CD14-positive monocyte (primary cell): ENCODE data around the gene MAP2K6. TPM values are rescaled to one million over a fixed set of nuclear protein-coding genes. Genes with fewer than 3 reads are reported as not detected.

Source experiments
- DNase-seq, 3 donors: peaks; one replicate each; pipeline ENCODE4 v3.0.0-alpha.2; 2011 to 2022
- H2AFZ ChIP-seq: 2 replicates; pipeline ENCODE4 v1.6.0; 2012; ENCODE audit warnings: mild to moderate bottlenecking, low read depth, low read length, inconsistent platforms; ENCODE audit not compliant: insufficient read depth, poor library complexity, severe bottlenecking
- H3K27ac ChIP-seq, 2 donors: 1 replicate in 1 of 2; 2 replicates in 1 of 2; pipeline ENCODE4 v1.5.1; 2012 to 2013; ENCODE audit warnings: low read length in 2 of 2, control low read depth in 1 of 2, inconsistent platforms in 1 of 2, low read depth in 1 of 2, mild to moderate bottlenecking in 1 of 2
- H3K27me3 ChIP-seq, 2 donors: one replicate each; pipeline versions ENCODE4 v1.6.0 to v1.6.1; 2011 to 2013; ENCODE audit warnings: low read length in 2 of 2; ENCODE audit not compliant: control insufficient read depth in 2 of 2, insufficient read depth in 2 of 2
- H3K36me3 ChIP-seq, 2 donors: replicated peaks in 1 of 2; 1 replicate in 1 of 2; 2 replicates in 1 of 2; pipeline versions ENCODE4 v1.5.1 to v1.6.1; 2012 to 2013; ENCODE audit warnings: low read length in 2 of 2, control low read depth in 1 of 2, inconsistent platforms in 1 of 2, mild to moderate bottlenecking in 1 of 2; ENCODE audit not compliant: insufficient read depth in 2 of 2, control insufficient read depth in 1 of 2
- H3K4me1 ChIP-seq, 2 donors: 1 replicate in 1 of 2; 2 replicates in 1 of 2; pipeline versions ENCODE4 v1.5.1 to v1.6.1; 2012 to 2013; ENCODE audit warnings: low read length in 2 of 2, control low read depth in 1 of 2, inconsistent platforms in 1 of 2, mild to moderate bottlenecking in 1 of 2, moderate library complexity in 1 of 2; ENCODE audit not compliant: insufficient read depth in 2 of 2, control insufficient read depth in 1 of 2
- H3K4me2 ChIP-seq: replicated peaks from 2 replicates; pipeline ENCODE3; 2012; ENCODE audit warnings: low read length, moderate library complexity, mild to moderate bottlenecking; ENCODE audit not compliant: poor library complexity, severe bottlenecking; ENCODE audit errors: extremely low read depth
- H3K4me3 ChIP-seq, 3 experiments: fragments of 200-600 bp in 1 of 3; sonication (generic) in 1 of 3; replicated peaks in 1 of 3; 1 replicate in 2 of 3; 2 replicates in 1 of 3; pipeline ENCODE4 v1.5.1; 2011 to 2013; ENCODE audit warnings: low read length in 3 of 3, mild to moderate bottlenecking in 3 of 3, control low read depth in 2 of 3, low read depth in 2 of 3, inconsistent platforms in 1 of 3, moderate library complexity in 1 of 3
- H3K79me2 ChIP-seq: 2 replicates; pipeline ENCODE4 v1.6.0; 2012; ENCODE audit warnings: mild to moderate bottlenecking, control low read depth, inconsistent platforms, low read length, moderate library complexity; ENCODE audit not compliant: insufficient read depth
- H3K9ac ChIP-seq: 2 replicates; pipeline ENCODE4 v1.6.0; 2017; ENCODE audit warnings: low read length, mild to moderate bottlenecking; ENCODE audit not compliant: insufficient read depth, poor library complexity, severe bottlenecking
- H3K9me3 ChIP-seq, 2 donors: replicated peaks in 1 of 2; 1 replicate in 1 of 2; 2 replicates in 1 of 2; pipeline versions ENCODE4 v1.5.1 to v1.6.1; 2012 to 2013; ENCODE audit warnings: low read length in 2 of 2, control low read depth in 1 of 2; ENCODE audit not compliant: control insufficient read depth in 1 of 2, insufficient read depth in 1 of 2
- H4K20me1 ChIP-seq: 2 replicates; pipeline ENCODE4 v1.6.0; 2012; ENCODE audit warnings: mild to moderate bottlenecking, low read length, control low read depth, moderate library complexity; ENCODE audit not compliant: insufficient read depth
- H3K27ac Mint-ChIP-seq, 7 donors: one replicate each; pipeline ENCODE4 v1.8.0; 2020; ENCODE audit warnings: mild to moderate bottlenecking in 7 of 7, mixed read lengths in 7 of 7, moderate library complexity in 6 of 7, inconsistent platforms in 2 of 7
- H3K27me3 Mint-ChIP-seq, 3 donors: one replicate each; pipeline ENCODE4 v1.8.0; 2021 to 2022; ENCODE audit warnings: low read depth in 3 of 3, mild to moderate bottlenecking in 3 of 3, mixed read lengths in 3 of 3, moderate library complexity in 3 of 3, inconsistent platforms in 1 of 3
- H3K36me3 Mint-ChIP-seq, 2 donors: one replicate each; pipeline ENCODE4 v1.8.0; 2020; ENCODE audit warnings: mixed read lengths in 2 of 2, inconsistent platforms in 1 of 2, mild to moderate bottlenecking in 1 of 2
- H3K4me1 Mint-ChIP-seq: one replicate; pipeline ENCODE4 v1.8.0; 2020; ENCODE audit warnings: mild to moderate bottlenecking, mixed read lengths
- H3K4me3 Mint-ChIP-seq, 2 donors: one replicate each; pipeline ENCODE4 v1.8.0; 2020; ENCODE audit warnings: mild to moderate bottlenecking in 2 of 2, mixed read lengths in 2 of 2, moderate library complexity in 1 of 2
- H3K9me3 Mint-ChIP-seq, 7 donors: one replicate each; pipeline ENCODE4 v1.8.0; 2020 to 2022; ENCODE audit warnings: mixed read lengths in 7 of 7, mild to moderate bottlenecking in 6 of 7, moderate library complexity in 6 of 7, inconsistent platforms in 2 of 7
- WGBS: methylation state at CpG from one replicate; pipeline ENCODE4 v1.1.5; 2013; ENCODE audit warnings: missing lambda C conversion rate; ENCODE audit not compliant: insufficient coverage; 5-methylcytosine and 5-hydroxymethylcytosine counted together
- intact Hi-C, 2 donors: fragments of 100-400 bp; cut with micrococcal nuclease; formaldehyde crosslinking; loops; one replicate each; pipeline versions ENCODE4 v1.15.0 to v1.15.1; 2023
- polyA plus RNA-seq, 3 donors: library from polyadenylated mRNA; depleted of rRNA in 1 of 3; unstranded in 2 of 3; stranded (reverse) in 1 of 3; fragments of 300-500 nt in 2 of 3; fragments of >200 nt in 1 of 3; fragmentation: Illumina TruSeq in 2 of 3; gene quantifications; 1 replicate in 2 of 3; 2 replicates in 1 of 3; pipeline ENCODE4 v1.2.3, GENCODE V29; 2012 to 2021
- TF ChIP-seq, protein P1 (sequence below): fragments of 200-600 bp; IDR thresholded peaks from one replicate; pipeline ENCODE4 v1.8.0; 2022; ENCODE audit warnings: antibody characterized with exemption, mild to moderate bottlenecking

Gene MAP2K6
- polyA plus RNA-seq, 3 donors, result 13.5 to 28.9 (median 18.5) TPM

DNA sequence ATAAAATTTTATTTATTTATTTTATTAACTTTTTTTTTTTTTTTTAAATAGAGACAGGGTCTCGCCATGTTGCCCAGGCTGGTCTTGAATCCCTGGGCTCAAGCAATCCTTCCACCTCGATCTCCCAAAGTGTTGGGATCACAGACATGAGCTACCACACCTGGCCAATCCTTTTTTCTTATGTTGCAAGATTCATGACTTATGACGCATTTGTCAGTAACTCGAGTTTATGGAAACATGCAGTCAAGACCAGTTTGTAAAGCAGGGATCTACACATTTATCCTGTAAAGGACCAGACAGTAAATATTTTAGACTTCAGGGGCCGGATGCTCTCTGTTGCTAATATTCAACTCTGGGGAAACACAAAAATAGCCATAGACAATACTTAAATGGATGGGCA, 9.4 kb upstream of the MAP2K6 start:
- Histone ChIP-seq H3K9ac (no peak overlapping the region), H3K9me3 (peaks cover 0 to under 1% of the 10 kb centered on the region in 2 donors), H3K4me3 (no peak overlapping the region), H3K36me3 (no peaks in the 10 kb centered on the region), H4K20me1 (no peaks in the 10 kb centered on the region), H3K4me2 (no peak overlapping the region), H2AFZ (no peak overlapping the region), H3K27ac (no peak overlapping the region), H3K27me3 (peaks cover 0 to 2% of the 10 kb centered on the region in 2 donors), H3K4me1 (peaks cover 0 to 5% of the 10 kb centered on the region in 2 donors), H3K79me2 (no peaks in the 10 kb centered on the region)
- H3K27me3 Mint-ChIP-seq, result peaks cover 3 to 7% (median 5%) of the 10 kb centered on the region in 3 donors
- H3K27ac Mint-ChIP-seq, result no peak overlapping the region
- no peaks in the 10 kb centered on the region for H3K36me3 Mint-ChIP-seq
- WGBS, result 100% methylated on average over 3 of the region's 5 CpGs
- intact Hi-C loops, result no loop called here
- peaks cover 4% of the 10 kb centered on the region for H3K4me1 Mint-ChIP-seq
- H3K4me3 Mint-ChIP-seq, result no peak overlapping the region
- TF ChIP-seq, protein P1, sequence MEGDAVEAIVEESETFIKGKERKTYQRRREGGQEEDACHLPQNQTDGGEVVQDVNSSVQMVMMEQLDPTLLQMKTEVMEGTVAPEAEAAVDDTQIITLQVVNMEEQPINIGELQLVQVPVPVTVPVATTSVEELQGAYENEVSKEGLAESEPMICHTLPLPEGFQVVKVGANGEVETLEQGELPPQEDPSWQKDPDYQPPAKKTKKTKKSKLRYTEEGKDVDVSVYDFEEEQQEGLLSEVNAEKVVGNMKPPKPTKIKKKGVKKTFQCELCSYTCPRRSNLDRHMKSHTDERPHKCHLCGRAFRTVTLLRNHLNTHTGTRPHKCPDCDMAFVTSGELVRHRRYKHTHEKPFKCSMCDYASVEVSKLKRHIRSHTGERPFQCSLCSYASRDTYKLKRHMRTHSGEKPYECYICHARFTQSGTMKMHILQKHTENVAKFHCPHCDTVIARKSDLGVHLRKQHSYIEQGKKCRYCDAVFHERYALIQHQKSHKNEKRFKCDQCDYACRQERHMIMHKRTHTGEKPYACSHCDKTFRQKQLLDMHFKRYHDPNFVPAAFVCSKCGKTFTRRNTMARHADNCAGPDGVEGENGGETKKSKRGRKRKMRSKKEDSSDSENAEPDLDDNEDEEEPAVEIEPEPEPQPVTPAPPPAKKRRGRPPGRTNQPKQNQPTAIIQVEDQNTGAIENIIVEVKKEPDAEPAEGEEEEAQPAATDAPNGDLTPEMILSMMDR, result no peak
- peaks cover 0 to 3% (median 2%) of the 10 kb centered on the region in 7 donors for H3K9me3 Mint-ChIP-seq
- DNase-seq, result no peak

DNA sequence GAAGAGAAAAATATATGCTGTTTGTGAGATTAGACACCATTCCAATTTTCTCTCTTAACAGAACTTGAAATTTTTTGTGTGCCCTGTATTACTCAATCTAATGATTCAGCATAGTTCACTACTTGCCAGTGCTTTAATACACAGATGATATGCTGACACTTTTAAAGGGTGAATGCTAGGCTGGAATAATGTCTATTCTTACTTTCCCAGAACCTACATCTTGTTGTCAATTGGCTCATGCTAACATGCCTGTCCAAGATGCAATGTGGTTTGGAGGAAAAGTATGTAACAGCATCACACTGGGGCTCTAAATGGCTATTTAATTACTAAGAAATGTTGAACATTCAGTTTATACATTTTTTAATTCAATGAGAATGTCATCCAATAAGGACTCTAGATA, 7.6 kb upstream of the MAP2K6 start:
- Histone ChIP-seq H3K4me3 (no peak overlapping the region), H3K27ac (no peak overlapping the region), H3K27me3 (peaks cover 0 to 2% of the 10 kb centered on the region in 2 donors), H2AFZ (no peak overlapping the region), H3K79me2 (no peaks in the 10 kb centered on the region), H3K9me3 (peaks cover 0 to 4% of the 10 kb centered on the region in 2 donors), H3K4me2 (no peak overlapping the region), H3K9ac (no peak overlapping the region), H3K4me1 (peaks cover 0 to 5% of the 10 kb centered on the region in 2 donors), H3K36me3 (no peaks in the 10 kb centered on the region), H4K20me1 (no peaks in the 10 kb centered on the region)
- no peak overlapping the region for H3K27ac Mint-ChIP-seq
- H3K36me3 Mint-ChIP-seq, result no peaks in the 10 kb centered on the region
- TF ChIP-seq, protein P1, result no peak
- H3K27me3 Mint-ChIP-seq, result peaks cover 0 to 4% (median 2%) of the 10 kb centered on the region in 3 donors
- H3K4me1 Mint-ChIP-seq, result peaks cover 4% of the 10 kb centered on the region
- H3K9me3 Mint-ChIP-seq, result peaks cover 0 to 6% (median 0%) of the 10 kb centered on the region in 7 donors
- no peak for DNase-seq
- H3K4me3 Mint-ChIP-seq, result no peak overlapping the region
- intact Hi-C loops, result no loop called here
